Peyer's patch (tissue), 4 donors: ENCODE measurements around the gene TERT. TPM values are rescaled to one million over a fixed set of nuclear protein-coding genes. Genes with fewer than 3 reads are reported as not detected.

Experiments used
- DNase-seq, 3 donors: peaks; one replicate each; pipeline ENCODE4 v3.0.0-alpha.2; 2017 to 2019
- H3K27ac ChIP-seq, 4 donors: fragments of 200-600 bp; sonication (generic); one replicate each; pipeline ENCODE4 v1.5.1; 2016 to 2019
- H3K27me3 ChIP-seq, 2 donors: fragments of 200-600 bp; sonication (generic); one replicate each; pipeline ENCODE4 v1.5.1; 2019
- H3K36me3 ChIP-seq, 3 donors: fragments of 200-600 bp; sonication (generic); one replicate each; pipeline ENCODE4 v1.5.1; 2016 to 2019
- H3K4me1 ChIP-seq, 4 donors: fragments of 200-600 bp; sonication (generic); one replicate each; pipeline ENCODE4 v1.5.1; 2016 to 2019
- H3K4me3 ChIP-seq, 4 donors: fragments of 200-600 bp; sonication (generic); 1 replicate in 3 of 4; 2 replicates in 1 of 4; pipeline ENCODE4 v1.5.1; 2016 to 2019; ENCODE audit warnings: mild to moderate bottlenecking in 1 of 4
- H3K9me3 ChIP-seq, 4 donors: fragments of 200-600 bp; sonication (generic); one replicate each; pipeline ENCODE4 v1.5.1; 2016 to 2019; ENCODE audit warnings: mild to moderate bottlenecking in 1 of 4
- CTCF ChIP-seq, 6 experiments: fragments of 450-650 bp in 4 of 6; fragments of 200-600 bp in 2 of 6; sonication (generic) in 1 of 6; IDR thresholded peaks; one replicate each; pipeline ENCODE4 v1.5.1; 2017 to 2019; ENCODE audit warnings: antibody characterized with exemption in 6 of 6, mild to moderate bottlenecking in 3 of 6, moderate library complexity in 1 of 6
- POLR2A ChIP-seq, 2 donors: fragments of 450-650 bp; IDR thresholded peaks; one replicate each; pipeline ENCODE4 v1.5.1; 2017; ENCODE audit warnings: antibody characterized with exemption in 2 of 2, mild to moderate bottlenecking in 2 of 2, moderate library complexity in 2 of 2
- total RNA-seq, 4 donors: library from RNA; depleted of rRNA; stranded (reverse); fragments of >200 nt; gene quantifications; one replicate each; pipeline ENCODE4 v1.1.0, GENCODE V29; 2016

TERT gene
- total RNA-seq, 4 donors from 2014 or later: 0.70 to 6.6 (median 1.6) TPM

- H3K27ac ChIP-seq: no peak overlapping the region
- H3K4me3 ChIP-seq: no peak overlapping the region
- no peaks in the 10 kb centered on the region for H3K4me1 ChIP-seq
- H3K27me3 ChIP-seq: no peaks in the 10 kb centered on the region
- no peak for DNase-seq
- H3K9me3 ChIP-seq: no peaks in the 10 kb centered on the region
- peaks cover 0 to 55% (median 0%) of the 10 kb centered on the region in 3 donors for H3K36me3 ChIP-seq
- TF ChIP-seq POLR2A (IDR thresholded peaks at IDR 0.05) (no peak), CTCF (IDR thresholded peaks at IDR 0.05) (no peak)
Measured at GRCh38 chr5:1212881-1213280, 82.0 kb downstream of the TERT start.

GRCh38 chr5:1212271-1212670 lies 82.6 kb downstream of the TERT start:
- TF ChIP-seq POLR2A (IDR thresholded peaks at IDR 0.05) (no peak), CTCF (IDR thresholded peaks at IDR 0.05) (no peak)

GRCh38 chr5:1211701-1212100 lies 83.2 kb downstream of the TERT start:
- no peaks in the 10 kb centered on the region for H3K9me3 ChIP-seq
- TF ChIP-seq CTCF (IDR thresholded peaks at IDR 0.05) (no peak), POLR2A (IDR thresholded peaks at IDR 0.05) (no peak)
- H3K27ac ChIP-seq: no peak overlapping the region
- peaks cover 0 to 5% (median 0%) of the 10 kb centered on the region in 4 donors for H3K4me1 ChIP-seq
- no peaks in the 10 kb centered on the region for H3K27me3 ChIP-seq
- no peak overlapping the region for H3K4me3 ChIP-seq
- peaks cover 0 to 47% (median 0%) of the 10 kb centered on the region in 3 donors for H3K36me3 ChIP-seq
- DNase-seq: no peak

More at GRCh38 chr5:1212271-1212670, 82.6 kb downstream of the TERT start:
- Histone ChIP-seq H3K27ac (no peak overlapping the region), H3K36me3 (peaks cover 0 to 49% (median 0%) of the 10 kb centered on the region in 3 donors), H3K4me3 (no peak overlapping the region), H3K27me3 (no peaks in the 10 kb centered on the region), H3K4me1 (no peaks in the 10 kb centered on the region), H3K9me3 (no peaks in the 10 kb centered on the region)
- DNase-seq: no peak

- H3K27me3 ChIP-seq: no peaks in the 10 kb centered on the region
- H3K4me1 ChIP-seq: peaks cover 0 to 5% (median 0%) of the 10 kb centered on the region in 4 donors
- peaks cover 0 to 43% (median 0%) of the 10 kb centered on the region in 3 donors for H3K36me3 ChIP-seq
- DNase-seq: no peak
- H3K27ac ChIP-seq: no peak overlapping the region
- no peak for TF ChIP-seq CTCF (IDR thresholded peaks at IDR 0.05)
- no peak for TF ChIP-seq POLR2A (IDR thresholded peaks at IDR 0.05)
- H3K4me3 ChIP-seq: no peak overlapping the region
- no peaks in the 10 kb centered on the region for H3K9me3 ChIP-seq
Measured at GRCh38 chr5:1210832-1211251, 84.0 kb downstream of the TERT start.

GRCh38 chr5:1209896-1210776 lies 84.7 kb downstream of the TERT start:
- Histone ChIP-seq H3K36me3 (peaks cover 0 to 43% (median 0%) of the 10 kb centered on the region in 3 donors), H3K9me3 (no peaks in the 10 kb centered on the region), H3K27me3 (no peaks in the 10 kb centered on the region), H3K27ac (no peak overlapping the region), H3K4me3 (no peak overlapping the region), H3K4me1 (peaks cover 0 to 8% (median 0%) of the 10 kb centered on the region in 4 donors)
- TF ChIP-seq POLR2A (IDR thresholded peaks at IDR 0.05) (no peak), CTCF (IDR thresholded peaks at IDR 0.05) (no peak)
- DNase-seq: no peak
